22Rv1 (cell line): ENCODE results near the gene FARS2.

ENCODE experiments used
- H3K27ac ChIP-seq: fragments of 450-650 bp; 2 replicates; pipeline ENCODE4 v1.5.1; 2017
- CTCF ChIP-seq: fragments of 450-650 bp; IDR thresholded peaks from 2 replicates; pipeline ENCODE4 v1.5.1; 2017; ENCODE audit warnings: mild to moderate bottlenecking
- ZFX ChIP-seq: fragments of 450-650 bp; IDR thresholded peaks from 2 replicates; pipeline ENCODE4 v1.6.1; 2017; ENCODE audit warnings: antibody characterized with exemption, borderline replicate concordance

The FARS2 gene

GRCh38 chr6:5583528-5583927 is 322.2 kb downstream of the FARS2 start:
- TF ChIP-seq CTCF (no peak), ZFX (no peak)
- H3K27ac ChIP-seq, result no peak overlapping the region

- no peak for TF ChIP-seq CTCF
- no peak for TF ChIP-seq ZFX
- no peak overlapping the region for H3K27ac ChIP-seq
Measured at GRCh38 chr6:5584078-5584482, 322.8 kb downstream of the FARS2 start.

GRCh38 chr6:5587648-5588047 is 326.3 kb downstream of the FARS2 start:
- TF ChIP-seq ZFX (no peak), CTCF (no peak)
- H3K27ac ChIP-seq, result no peak overlapping the region

- H3K27ac ChIP-seq, result no peak overlapping the region
- TF ChIP-seq CTCF (no peak), ZFX (no peak)
Measured at GRCh38 chr6:5589422-5590141, 328.3 kb downstream of the FARS2 start.

GRCh38 chr6:5590187-5590586 is 328.9 kb downstream of the FARS2 start:
- TF ChIP-seq ZFX (no peak), CTCF (no peak)
- no peak overlapping the region for H3K27ac ChIP-seq

- H3K27ac ChIP-seq, result no peak overlapping the region
- TF ChIP-seq ZFX, result no peak
- no peak for TF ChIP-seq CTCF
Measured at GRCh38 chr6:5592886-5593519, 331.7 kb downstream of the FARS2 start.

- no peak overlapping the region for H3K27ac ChIP-seq
- TF ChIP-seq CTCF (no peak), ZFX (no peak)
Measured at GRCh38 chr6:5595184-5595583, 333.9 kb downstream of the FARS2 start.
